Measurements from ENCODE around the gene AREL1. TPM values are rescaled to one million over a fixed set of nuclear protein-coding genes. Genes with fewer than 3 reads are reported as not detected.

Gene AREL1, protein sequence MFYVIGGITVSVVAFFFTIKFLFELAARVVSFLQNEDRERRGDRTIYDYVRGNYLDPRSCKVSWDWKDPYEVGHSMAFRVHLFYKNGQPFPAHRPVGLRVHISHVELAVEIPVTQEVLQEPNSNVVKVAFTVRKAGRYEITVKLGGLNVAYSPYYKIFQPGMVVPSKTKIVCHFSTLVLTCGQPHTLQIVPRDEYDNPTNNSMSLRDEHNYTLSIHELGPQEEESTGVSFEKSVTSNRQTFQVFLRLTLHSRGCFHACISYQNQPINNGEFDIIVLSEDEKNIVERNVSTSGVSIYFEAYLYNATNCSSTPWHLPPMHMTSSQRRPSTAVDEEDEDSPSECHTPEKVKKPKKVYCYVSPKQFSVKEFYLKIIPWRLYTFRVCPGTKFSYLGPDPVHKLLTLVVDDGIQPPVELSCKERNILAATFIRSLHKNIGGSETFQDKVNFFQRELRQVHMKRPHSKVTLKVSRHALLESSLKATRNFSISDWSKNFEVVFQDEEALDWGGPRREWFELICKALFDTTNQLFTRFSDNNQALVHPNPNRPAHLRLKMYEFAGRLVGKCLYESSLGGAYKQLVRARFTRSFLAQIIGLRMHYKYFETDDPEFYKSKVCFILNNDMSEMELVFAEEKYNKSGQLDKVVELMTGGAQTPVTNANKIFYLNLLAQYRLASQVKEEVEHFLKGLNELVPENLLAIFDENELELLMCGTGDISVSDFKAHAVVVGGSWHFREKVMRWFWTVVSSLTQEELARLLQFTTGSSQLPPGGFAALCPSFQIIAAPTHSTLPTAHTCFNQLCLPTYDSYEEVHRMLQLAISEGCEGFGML
- 25.6 and 36.7 TPM in 2 replicates for total RNA-seq

DNA sequence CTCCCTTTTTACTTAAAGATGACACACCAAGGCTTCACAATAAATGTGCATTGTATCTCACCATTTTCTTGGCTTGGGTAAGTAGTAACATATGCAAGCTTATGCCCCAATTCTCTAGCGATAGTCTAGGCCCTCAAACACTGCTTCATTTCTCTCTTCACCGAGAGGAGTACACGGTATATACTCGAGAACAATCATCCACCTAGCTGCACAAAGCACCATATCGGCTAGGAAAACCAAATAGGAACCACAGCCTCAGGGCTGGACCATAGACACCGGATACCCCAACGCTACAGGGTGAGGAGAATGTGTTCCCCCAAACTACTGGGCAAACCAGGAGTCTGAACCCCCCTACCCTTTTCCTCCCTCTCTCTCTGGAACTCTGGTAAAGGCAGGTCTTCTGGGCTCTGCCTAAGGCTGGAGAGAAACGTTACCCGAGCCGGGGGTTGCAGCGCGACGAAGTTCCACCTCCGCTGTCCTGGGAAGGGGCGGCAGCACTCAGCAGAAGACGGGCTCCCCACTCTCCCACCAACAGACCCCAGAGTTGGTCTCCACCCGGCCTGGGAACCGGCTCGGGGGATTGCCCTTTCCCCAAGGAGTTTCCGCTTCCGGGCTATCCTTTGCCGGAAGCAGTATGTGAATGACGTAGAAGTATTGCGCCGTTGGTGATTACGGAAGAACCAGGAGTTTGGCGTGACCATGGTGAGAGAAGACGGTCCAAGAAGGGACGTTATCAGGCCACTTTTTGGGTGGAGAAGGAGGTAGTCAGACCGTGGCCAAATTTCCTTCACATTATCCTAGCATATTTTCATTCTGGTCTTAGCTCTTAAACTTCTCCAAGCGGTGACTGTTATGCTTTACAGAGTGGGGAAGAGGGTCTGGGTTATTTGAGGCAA lies at the start of gene AREL1, which contains the start of gene FCF1:
AREL1 (minus strand) TSS at position 582 of the 896 bp plus-strand sequence. CDS start 27,465 bp downstream, outside the sequence.
FCF1 (plus strand) TSS at position 646 of the 896 bp plus-strand sequence; CDS start at position 700, 54 bp downstream.

DNA sequence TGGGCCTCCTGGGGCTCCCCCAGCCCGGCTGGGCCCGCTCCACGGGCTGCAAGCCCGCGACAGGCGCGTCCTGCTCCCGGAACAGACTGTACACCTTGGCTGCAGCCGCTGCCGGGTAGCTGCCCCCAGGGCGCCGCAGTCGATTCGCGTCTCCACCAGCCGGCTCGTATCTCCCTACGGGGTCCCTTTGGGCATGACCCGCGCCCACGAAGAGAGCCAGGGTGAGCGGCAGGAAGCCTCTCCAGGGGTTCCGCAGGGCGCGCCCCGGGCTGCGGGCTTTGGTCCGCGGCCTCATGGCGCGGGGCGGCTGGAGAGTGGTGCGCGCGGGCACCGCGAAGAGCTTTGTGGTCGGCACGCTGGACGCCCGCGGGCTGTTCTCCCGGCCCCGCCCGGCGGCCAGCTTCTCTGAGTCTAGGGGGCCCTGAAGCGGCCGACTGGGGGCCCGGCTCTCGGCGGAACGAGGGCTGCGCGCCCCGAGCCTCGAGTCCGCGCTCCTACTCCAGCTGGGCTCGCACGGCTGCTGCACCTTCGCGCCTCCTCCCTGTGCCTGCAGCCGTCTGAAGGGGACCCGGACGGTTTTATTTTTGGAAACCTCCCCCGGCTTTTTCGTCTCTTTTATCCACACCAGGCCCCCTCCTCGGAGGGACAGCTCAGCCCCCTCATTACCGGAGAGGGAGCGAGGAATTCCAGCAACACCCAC lies 101.1 kb downstream of the AREL1 start, which contains the start of gene LTBP2:
LTBP2 (minus strand) TSS at position 588 of the 700 bp plus-strand sequence; CDS start at position 295, 293 bp downstream.

Other genes starting within 250 kb of the AREL1 start
- 172 and 292 TPM in 2 replicates for gene NPC2, start 219.8 kb downstream of the AREL1 start, total RNA-seq
- 14.8 and 23.9 TPM in 2 replicates for gene ISCA2, start 219.3 kb downstream of the AREL1 start, total RNA-seq
- 11.6 and 58.5 TPM in 2 replicates for gene LTBP2, start 100.8 kb downstream of the AREL1 start, total RNA-seq
- 26.0 and 60.2 TPM in 2 replicates for gene FCF1, start 64 bp upstream of the AREL1 start, total RNA-seq
- 11.6 and 52.0 TPM in 2 replicates for gene YLPM1, start 50.2 kb upstream of the AREL1 start, total RNA-seq
- not detected in 2 replicates for gene PROX2, start 163.1 kb upstream of the AREL1 start, total RNA-seq
- gene DLST, start 168.8 kb upstream of the AREL1 start, total RNA-seq: 58.8 and 81.3 TPM in 2 replicates
- 0.43 and 9.6 TPM in 2 replicates for gene RPS6KL1, start 210.2 kb upstream of the AREL1 start, total RNA-seq
- 41.9 and 45.8 TPM in 2 replicates for gene PGF, start 242.5 kb upstream of the AREL1 start, total RNA-seq